Measurements from ENCODE around the gene NLRP1.

Gene NLRP1

GRCh38 chr17:5584383-5585286 is at the start of gene NLRP1:
Gene NLRP1, minus strand, starts transcription at chr17:5584509. Its CDS starts 552 bp downstream, at chr17:5583957.
- no peak for DNase-seq

- DNase-seq: no peak
These were observed 47.8 kb upstream of the NLRP1 start for GRCh38 chr17:5631958-5632590.

GRCh38 chr17:5630434-5630833 is 46.1 kb upstream of the NLRP1 start:
- DNase-seq: no peak

GRCh38 chr17:5629128-5629527 is 44.8 kb upstream of the NLRP1 start:
- no peak for DNase-seq

GRCh38 chr17:5628262-5628661 is 44.0 kb upstream of the NLRP1 start:
- no peak for DNase-seq

GRCh38 chr17:5624211-5624610 is 39.9 kb upstream of the NLRP1 start:
- no peak for DNase-seq

GRCh38 chr17:5621729-5622128 is 37.4 kb upstream of the NLRP1 start:
- no peak for DNase-seq

- no peak for DNase-seq
These were observed 36.7 kb upstream of the NLRP1 start for GRCh38 chr17:5621026-5621425.

- no peak for DNase-seq
These were observed 34.9 kb upstream of the NLRP1 start for GRCh38 chr17:5619088-5619740.

GRCh38 chr17:5618476-5618875 is 34.2 kb upstream of the NLRP1 start:
- no peak for DNase-seq

- no peak for DNase-seq
These were observed 31.2 kb upstream of the NLRP1 start for GRCh38 chr17:5615476-5615875.

- no peak for DNase-seq
These were observed 26.6 kb upstream of the NLRP1 start for GRCh38 chr17:5610956-5611355.

GRCh38 chr17:5608399-5609112 is 24.2 kb upstream of the NLRP1 start:
- DNase-seq: no peak

- no peak for DNase-seq
These were observed 23.6 kb upstream of the NLRP1 start for GRCh38 chr17:5607946-5608345.

GRCh38 chr17:5605452-5605851 is 21.1 kb upstream of the NLRP1 start:
- DNase-seq: no peak

- DNase-seq: no peak
These were observed 15.7 kb upstream of the NLRP1 start for GRCh38 chr17:5600041-5600440.

GRCh38 chr17:5598457-5598856 is 14.1 kb upstream of the NLRP1 start:
- DNase-seq: no peak

GRCh38 chr17:5596421-5596820 is 12.1 kb upstream of the NLRP1 start:
- DNase-seq: no peak

GRCh38 chr17:5595831-5596230 is 11.5 kb upstream of the NLRP1 start:
- DNase-seq: no peak

- DNase-seq: peak in 1 of 2 experiments; percentile 29
These were observed 8.1 kb upstream of the NLRP1 start for GRCh38 chr17:5592382-5592781.

- no peak for DNase-seq
These were observed 7.7 kb upstream of the NLRP1 start for GRCh38 chr17:5591966-5592365.

GRCh38 chr17:5588584-5588983 is 4.3 kb upstream of the NLRP1 start:
- no peak for DNase-seq

- peak in 1 of 2 experiments; percentile 15 for DNase-seq
These were observed 3.2 kb upstream of the NLRP1 start for GRCh38 chr17:5587438-5588032.

Measured in cerebellar nuclear complex (tissue), 1 donor.